K562 (cell line): ENCODE results near the gene PTPRG. TPM values are rescaled to one million over a fixed set of nuclear protein-coding genes. Genes with fewer than 3 reads are reported as not detected.

Experiments used
- ATAC-seq: fragments of 200-7000 bp; cut with Tn5 transposase; 3 replicates; pipeline ENCODE4 v1.9.1; 2020; ENCODE audit warnings: moderate library complexity
- BruUV-seq: library from RNA; stranded (reverse); fragments of 400-500 nt; replicated peaks from 2 replicates; lab custom pipeline; 2021; lab: Mats Ljungman, UMichigan
- CTCF ChIA-PET: fragments of 300-600 bp; formaldehyde crosslinking; extraction: SDS; loops from one replicate; lab custom pipeline; 2021; ENCODE audit warnings: low intra/inter-chr PET ratio; lab: Yijun Ruan, JAX
- POLR2A ChIA-PET: fragments of 300-600, 350-650 bp; sonication (Branson Sonifier 250); formaldehyde crosslinking; extraction: SDS; loops from one replicate; lab custom pipeline; 2021; ENCODE audit warnings: antibody characterized with exemption, inconsistent platforms; lab: Yijun Ruan, JAX
- DNase-seq, 4 experiments: peaks; one replicate each; pipeline versions ENCODE4 v3.0.0 to v3.0.0-alpha.2; 2011 to 2018; ENCODE audit warnings: low spot score in 3 of 4, mixed read lengths in 3 of 4; ENCODE audit errors: extremely low read depth in 1 of 4
- FAIRE-seq: peaks from 2 replicates; lab custom pipeline; 2011; peaks lifted over from hg19 to GRCh38; lab: Jason Lieb, UNC
- H2AFZ ChIP-seq: 2 replicates; pipeline ENCODE4 v1.6.0; 2011; ENCODE audit warnings: low read depth, low read length, control low read depth, inconsistent platforms
- H3K27ac ChIP-seq: fragments of 200-600 bp; 3 replicates; pipeline ENCODE4 v1.8.0; 2011; ENCODE audit warnings: low read depth, mild to moderate bottlenecking, control low read depth, inconsistent platforms, low read length, moderate library complexity, mixed read lengths; ENCODE audit errors: extremely low read depth
- H3K27me3 ChIP-seq, 2 experiments: fragments of 300-600 bp in 1 of 2; 2 replicates in 1 of 2; 3 replicates in 1 of 2; pipeline versions ENCODE4 v1.6.0 to v1.8.0; 2011; ENCODE audit warnings: inconsistent platforms in 2 of 2, low read length in 2 of 2, mild to moderate bottlenecking in 1 of 2, mixed read lengths in 1 of 2, moderate library complexity in 1 of 2; ENCODE audit not compliant: control insufficient read depth in 2 of 2, insufficient read depth in 2 of 2
- H3K36me3 ChIP-seq: fragments of 300-600 bp; 3 replicates; pipeline ENCODE4 v1.8.0; 2011; ENCODE audit warnings: mild to moderate bottlenecking, low read length, inconsistent platforms; ENCODE audit not compliant: control insufficient read depth, insufficient read depth
- H3K4me1 ChIP-seq, 2 experiments: fragments of 200-600 bp in 1 of 2; replicated peaks in 1 of 2; 2 replicates in 1 of 2; 3 replicates in 1 of 2; pipeline versions ENCODE4 v1.5.1 to v1.8.0; 2011; ENCODE audit warnings: inconsistent platforms in 2 of 2, low read length in 2 of 2, mild to moderate bottlenecking in 1 of 2, mixed read lengths in 1 of 2, moderate library complexity in 1 of 2; ENCODE audit not compliant: control insufficient read depth in 2 of 2, insufficient read depth in 2 of 2
- H3K4me2 ChIP-seq: 2 replicates; pipeline ENCODE4 v1.6.1; 2011; ENCODE audit warnings: low read length, control low read depth, inconsistent platforms, mixed read lengths; ENCODE audit not compliant: insufficient read depth
- H3K4me3 ChIP-seq: fragments of 200-600 bp; sonication (generic), shearing (Covaris generic); 2 replicates; pipeline ENCODE4 v1.5.1; 2016; ENCODE audit warnings: control low read depth, inconsistent platforms
- H3K79me2 ChIP-seq: fragments of 200-600 bp; 3 replicates; pipeline ENCODE4 v1.8.0; 2011; ENCODE audit warnings: low read length, inconsistent platforms; ENCODE audit not compliant: control insufficient read depth, insufficient read depth
- H3K9ac ChIP-seq, 2 experiments: 2 replicates each; pipeline versions ENCODE4 v1.6.0 to v1.6.1; 2011; ENCODE audit warnings: low read depth in 2 of 2, low read length in 2 of 2, control low read depth in 1 of 2, inconsistent platforms in 1 of 2, mild to moderate bottlenecking in 1 of 2, mixed read lengths in 1 of 2; ENCODE audit not compliant: insufficient read depth in 1 of 2
- H3K9me1 ChIP-seq: one replicate; pipeline ENCODE4 v1.6.0; 2011; ENCODE audit warnings: inconsistent platforms, mild to moderate bottlenecking, low read length, moderate library complexity; ENCODE audit not compliant: control insufficient read depth, insufficient read depth
- H3K9me3 ChIP-seq: replicated peaks from 2 replicates; pipeline ENCODE4 v1.5.1; 2011; ENCODE audit warnings: low read depth, low read length, inconsistent platforms; ENCODE audit not compliant: control insufficient read depth, insufficient read depth
- H4K20me1 ChIP-seq: replicated peaks from 2 replicates; pipeline ENCODE4 v1.6.1; 2011; ENCODE audit warnings: low read length, inconsistent platforms, mixed read lengths; ENCODE audit not compliant: control insufficient read depth, insufficient read depth
- AFF4 ChIP-seq: sonication (generic); formaldehyde crosslinking; IDR thresholded peaks from 2 replicates; pipeline ENCODE4 v1.8.0; 2023; ENCODE audit warnings: mild to moderate bottlenecking, missing genetic modification reagents
- BRD9 ChIP-seq: fragments of 450-650 bp; IDR thresholded peaks from 2 replicates; pipeline ENCODE4 v1.6.1; 2018; ENCODE audit warnings: low read depth; ENCODE audit not compliant: partially characterized antibody
- ETS1 ChIP-seq: conservative IDR thresholded peaks from 2 replicates; pipeline ENCODE4 v1.6.1; 2011; ENCODE audit warnings: low read depth, mild to moderate bottlenecking, low read length; ENCODE audit not compliant: control insufficient read depth
- IRF2 ChIP-seq: sonication (generic); formaldehyde crosslinking; IDR thresholded peaks from 2 replicates; pipeline ENCODE4 v1.8.1; 2022; ENCODE audit warnings: mild to moderate bottlenecking, missing genetic modification reagents
- MAFG ChIP-seq: fragments of 450-650 bp; conservative IDR thresholded peaks from 2 replicates; pipeline ENCODE4 v1.6.1; 2016; ENCODE audit warnings: missing genetic modification characterization, missing compliant biosample characterization
- MEF2D ChIP-seq: conservative IDR thresholded peaks from 2 replicates; pipeline ENCODE4 v1.6.1; 2016; ENCODE audit warnings: low read depth, missing genetic modification characterization, missing compliant biosample characterization
- NR1H2 ChIP-seq: sonication (generic); formaldehyde crosslinking; IDR thresholded peaks from 2 replicates; pipeline ENCODE4 v1.4.0; 2020; ENCODE audit warnings: mild to moderate bottlenecking, missing genetic modification reagents
- NR2C2 ChIP-seq, 2 experiments: fragments of 200-800 bp in 1 of 2; sonication (Bioruptor generic) in 1 of 2; sonication (generic) in 1 of 2; formaldehyde crosslinking in 1 of 2; IDR thresholded peaks; 2 replicates each; pipeline versions ENCODE4 v1.6.1 to v1.8.0; 2016 to 2022; ENCODE audit warnings: mild to moderate bottlenecking in 1 of 2, missing compliant biosample characterization in 1 of 2, missing genetic modification characterization in 1 of 2, missing genetic modification reagents in 1 of 2
- NR2F6 ChIP-seq: fragments of 450-650 bp; formaldehyde crosslinking; IDR thresholded peaks from 2 replicates; pipeline ENCODE4 v1.4.0; 2020; ENCODE audit warnings: mild to moderate bottlenecking
- XRCC4 ChIP-seq: IDR thresholded peaks from one replicate; pipeline ENCODE4 v1.6.1; 2011; ENCODE audit not compliant: insufficient read depth, insufficient read length; ENCODE audit errors: extremely low read depth
- ZNF518B ChIP-seq: fragments of 250-450 bp; sonication (Bioruptor Pico); IDR thresholded peaks from 2 replicates; pipeline ENCODE4 v1.5.0; 2021; ENCODE audit warnings: mild to moderate bottlenecking, moderate library complexity
- ZNF717 ChIP-seq: fragments of 250-450 bp; sonication (Bioruptor Pico); IDR thresholded peaks from 2 replicates; pipeline ENCODE4 v1.5.0; 2021
- ZSCAN29 ChIP-seq: fragments of 450-650 bp; IDR thresholded peaks from 2 replicates; pipeline ENCODE4 v1.6.1; 2017
- WGBS: fragments of 100-300 bp; shearing (Covaris generic); methylation state at CpG from one replicate; pipeline ENCODE4 v1.1.6; 2016; ENCODE audit warnings: low coverage, mixed read lengths; ENCODE audit not compliant: insufficient coverage; ENCODE audit errors: missing lambda C conversion rate; 5-methylcytosine and 5-hydroxymethylcytosine counted together
- in situ Hi-C: fragments of 300-500 bp; cut with MboI; formaldehyde crosslinking; loops from 4 replicates; pipeline ENCODE4 v1.15.0; 2018; ENCODE audit warnings: inconsistent platforms, mixed read lengths
- intact Hi-C: fragments of 100-400 bp; cut with micrococcal nuclease; formaldehyde crosslinking; loops from 2 replicates; pipeline ENCODE4 v1.14.2; 2022
- polyA plus RNA-seq, 8 experiments: library from polyadenylated mRNA; depleted of rRNA in 4 of 8; stranded (reverse) in 5 of 8; unstranded in 3 of 8; fragments of >200 nt; fragmentation: Nextera tagmentation in 2 of 8; fragmentation: Illumina TruSeq in 1 of 8; extraction: Ambion mirVana in 2 of 8; extraction: Trizol in 1 of 8; gene quantifications; 2 replicates each; pipeline versions ENCODE4 v1.2.1 to v1.2.3, GENCODE V29; 2011 to 2014; ENCODE audit warnings: inconsistent platforms in 1 of 8, missing spikeins in 1 of 8
- total RNA-seq, 7 experiments: library from RNA; depleted of rRNA in 6 of 7; stranded (reverse); fragments of >200 nt in 6 of 7; fragmentation: Illumina TruSeq in 2 of 7; extraction: Trizol in 2 of 7; gene quantifications; 2 replicates each; pipeline versions ENCODE4 v1.2.1 to v1.2.3, GENCODE V29; 2011 to 2021; ENCODE audit warnings: low replicate concordance in 1 of 7

The PTPRG gene
- total and polyA plus RNA-seq, 9 of the 15 experiments (the other 6 are each of a cell fraction or from before 2014, with no cell fraction given) = 0.16 TPM; not detected in 8

GRCh38 chr3:61541694-61542093, 19.7 kb upstream of the PTPRG start (continued):
- TF ChIP-seq ETS1 = no peak
- TF ChIP-seq ZSCAN29 = no peak
- TF ChIP-seq NR2C2 (CRISPR knock-in tag; IDR thresholded peaks at IDR 0.05) = no peak
- no peak for TF ChIP-seq NR2C2 (tag; IDR thresholded peaks at IDR 0.05)
- no peak for TF ChIP-seq AFF4
- no peak for TF ChIP-seq MEF2D (tag)

GRCh38 chr3:61545716-61546115, 15.7 kb upstream of the PTPRG start:
- no peaks in the 10 kb centered on the region for H3K4me1 ChIP-seq
- ChIA-PET CTCF (no interaction called here), POLR2A (no interaction called here)
- in situ Hi-C loops (no loop called here), intact Hi-C loops (no loop called here)
- H3K27me3 ChIP-seq = no peaks in the 10 kb centered on the region
- H3K4me3 ChIP-seq = no peak overlapping the region
- no peaks in the 10 kb centered on the region for H3K79me2 ChIP-seq
- WGBS = 0% methylated on average over 2 of the region's 2 CpGs
- H3K9me1 ChIP-seq = no peaks in the 10 kb centered on the region
- no peak overlapping the region for H3K9ac ChIP-seq
- no peak for ATAC-seq
- FAIRE-seq = no peak
- DNase-seq = no peak
- no peak overlapping the region for H2AFZ ChIP-seq
- no peak overlapping the region for H3K4me2 ChIP-seq
- no peaks in the 10 kb centered on the region for H3K9me3 ChIP-seq
- H4K20me1 ChIP-seq = no peaks in the 10 kb centered on the region
- H3K27ac ChIP-seq = no peak overlapping the region
- H3K36me3 ChIP-seq = no peaks in the 10 kb centered on the region
- no TSS peak for BruUV-seq
- TF ChIP-seq NR2F6 (CRISPR knock-in tag) (no peak), ZNF717 (CRISPR knock-in tag) (no peak), MAFG (tag) (no peak), XRCC4 (no peak), ZNF518B (no peak), BRD9 (no peak), NR1H2 (CRISPR knock-in tag) (no peak), IRF2 (no peak)
